NK-92 treated with Interleukin-12 subunit alpha and Interleukin-12 subunit beta, amount 100 ng/mL, for 24 hours (cell line): Measurements from ENCODE around the gene CASQ2.

Source experiments
- DNase-seq: peaks from one replicate; lab custom pipeline; 2025; lab: John Stamatoyannopoulos, UW

CASQ2 gene

DNA sequence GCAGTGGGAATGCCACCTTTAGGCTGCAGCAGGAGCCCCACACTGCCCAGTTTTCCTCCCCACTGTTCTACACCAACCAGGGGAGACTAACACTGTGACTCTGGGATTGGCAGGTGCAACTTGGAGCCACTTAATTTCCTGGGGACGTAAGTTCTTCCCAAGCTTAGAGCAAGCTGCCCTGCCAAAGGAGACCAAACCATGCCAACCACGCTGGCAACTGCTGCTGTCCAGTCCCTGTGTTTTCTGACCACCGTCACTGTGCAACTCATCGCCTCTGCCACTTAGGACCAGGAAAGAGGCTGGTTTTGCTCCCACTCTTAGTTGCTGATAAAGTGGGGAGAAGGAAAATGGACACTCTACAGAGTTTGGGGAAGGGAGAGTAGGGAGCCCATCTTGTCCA lies 76.3 kb downstream of the CASQ2 start:
- DNase-seq, result no peak

DNA sequence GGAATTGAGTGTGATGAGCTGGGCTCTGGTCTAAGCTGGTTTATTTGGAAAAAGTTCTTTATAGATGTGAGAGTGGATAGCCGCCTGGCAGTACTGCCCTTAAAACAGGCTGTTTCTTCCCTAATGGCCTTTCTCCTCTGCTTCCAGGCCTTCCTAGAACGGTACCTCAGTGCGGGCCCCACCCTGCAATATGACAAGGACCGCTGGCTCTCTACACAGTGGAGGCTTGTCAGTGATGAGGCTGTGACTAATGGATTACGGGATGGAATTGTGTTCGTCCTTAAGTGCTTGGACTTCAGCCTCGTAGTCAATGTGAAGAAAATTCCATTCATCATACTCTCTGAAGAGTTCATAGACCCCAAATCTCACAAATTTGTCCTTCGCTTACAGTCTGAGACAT lies 77.5 kb downstream of the CASQ2 start:
- DNase-seq, result no peak

DNA sequence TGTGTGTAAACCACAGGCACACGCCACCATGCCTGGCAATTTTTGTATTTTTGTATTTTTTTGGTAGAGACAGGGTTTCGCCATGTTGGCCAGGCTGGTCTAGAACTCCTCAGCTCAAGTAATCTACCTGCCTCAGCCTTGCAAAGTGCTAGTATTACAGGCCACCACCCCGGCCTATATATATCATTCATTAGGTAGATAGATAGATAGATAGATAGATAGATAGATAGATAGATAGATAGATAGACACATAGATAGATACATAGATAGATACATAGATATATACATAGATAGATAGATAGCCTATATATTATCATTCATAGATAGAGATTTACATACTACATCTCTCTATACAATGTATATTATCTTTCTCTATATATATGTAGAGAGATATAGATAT lies 80.8 kb downstream of the CASQ2 start:
- no peak for DNase-seq

DNA sequence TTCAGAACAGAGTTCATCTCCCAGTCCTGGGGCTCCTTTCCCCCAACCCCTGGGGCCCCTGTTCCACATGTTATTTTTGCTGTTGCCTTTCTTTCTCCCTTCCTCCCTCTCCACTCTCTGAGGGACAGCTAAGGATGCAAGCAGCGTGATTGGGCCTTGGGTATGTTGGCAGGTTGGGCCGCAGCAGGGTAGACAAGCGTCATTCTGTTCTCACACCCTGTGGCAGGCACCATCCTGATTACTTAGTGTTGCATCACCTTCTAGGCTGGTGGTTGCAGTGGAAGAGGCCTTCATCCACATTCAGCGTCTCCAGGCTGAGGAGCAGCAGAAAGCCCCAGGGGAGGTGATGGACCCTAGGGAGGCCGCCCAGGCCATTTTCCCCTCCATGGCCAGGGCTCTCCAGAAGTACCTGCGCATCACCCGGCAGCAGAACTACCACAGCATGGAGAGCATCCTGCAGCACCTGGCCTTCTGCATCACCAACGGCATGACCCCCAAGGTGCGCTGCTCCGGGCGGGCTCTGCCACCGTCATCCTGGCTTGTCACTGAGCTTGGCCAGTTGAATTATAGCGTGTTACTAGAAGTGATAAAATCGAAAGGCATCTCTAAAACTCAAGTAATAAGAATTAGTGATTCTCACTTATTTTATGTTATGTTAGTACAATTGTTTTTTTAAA lies 83.3 kb downstream of the CASQ2 start:
- DNase-seq, result no peak

DNA sequence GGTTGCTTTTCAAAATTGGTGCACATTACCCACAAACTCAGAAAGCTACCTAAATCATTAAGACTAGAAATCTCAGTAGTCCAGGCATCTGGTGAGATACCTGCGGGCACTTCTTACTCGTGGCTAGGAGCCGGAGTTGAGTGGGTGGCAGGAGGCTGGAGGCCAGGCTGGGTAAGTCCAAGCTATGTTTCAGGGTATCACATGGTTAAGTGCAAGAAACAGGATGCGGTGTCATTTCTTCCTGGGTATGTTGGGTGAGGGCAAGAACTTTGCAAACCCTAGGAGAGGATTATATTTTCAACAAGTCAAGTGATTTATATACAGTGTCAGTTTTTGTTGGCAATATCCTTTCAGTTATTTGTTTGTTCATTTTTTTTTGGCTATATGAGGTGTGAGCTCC lies 85.7 kb downstream of the CASQ2 start:
- no peak for DNase-seq

DNA sequence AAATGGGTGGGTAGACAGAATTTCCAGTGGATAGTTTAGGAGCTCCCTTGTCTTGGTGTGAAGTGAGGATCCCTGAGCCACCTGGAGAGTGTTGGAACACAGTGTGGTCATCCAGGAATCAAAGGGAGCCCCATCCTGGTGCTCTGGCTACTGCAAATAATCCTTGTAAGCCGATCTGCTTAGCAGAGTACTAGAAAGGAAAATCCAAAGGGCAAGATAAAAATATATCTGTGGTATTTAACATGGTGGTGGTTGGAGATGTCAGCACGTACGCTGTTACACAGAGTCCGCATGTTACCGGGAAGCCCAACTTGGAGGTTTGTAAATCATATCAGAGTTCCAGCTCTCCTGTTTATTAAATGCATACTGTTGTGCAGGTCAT lies 87.8 kb downstream of the CASQ2 start:
- DNase-seq, result no peak

DNA sequence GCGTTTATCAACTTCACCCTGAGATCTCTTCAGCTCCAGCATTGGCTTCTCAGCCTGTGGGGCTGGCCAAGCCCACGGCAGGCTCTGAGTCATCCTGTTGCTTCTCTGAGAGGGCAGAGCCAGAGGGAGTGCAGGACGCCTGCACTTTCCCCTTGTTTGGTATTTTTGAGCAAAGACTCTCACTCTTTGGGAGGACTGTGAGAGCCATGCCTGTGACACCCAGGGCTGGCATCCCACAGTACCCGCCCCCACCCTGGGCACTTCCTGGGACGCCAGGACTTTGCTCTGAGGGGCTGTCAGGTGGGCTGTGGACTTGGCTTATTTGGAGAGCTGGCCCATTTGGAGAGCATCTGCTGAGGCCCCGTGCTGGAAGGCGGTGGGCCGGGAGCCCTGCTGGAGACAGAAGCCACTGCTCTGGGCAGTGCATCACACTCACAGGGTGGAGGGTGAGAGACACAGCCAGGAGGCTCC lies 89.3 kb downstream of the CASQ2 start:
- DNase-seq, result no peak

DNA sequence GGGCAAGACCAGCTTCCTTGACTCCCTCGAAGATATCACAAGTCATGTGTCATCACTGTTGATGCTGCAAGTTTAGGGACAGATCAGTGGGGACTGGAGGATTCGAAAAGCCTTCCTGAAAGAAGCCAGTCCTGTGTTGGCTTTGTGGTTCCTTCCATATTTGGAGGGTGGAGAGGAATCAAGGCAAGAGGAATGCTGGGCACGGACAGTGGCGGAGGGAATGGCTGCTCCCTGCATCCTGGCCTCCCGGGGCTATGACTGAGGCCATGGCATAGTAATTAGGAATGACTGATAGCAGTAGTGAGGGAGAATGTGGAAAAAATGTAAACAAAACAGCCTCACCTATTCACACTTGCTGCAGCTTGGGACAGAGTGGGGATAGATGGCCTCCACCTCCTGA lies 90.4 kb downstream of the CASQ2 start:
- DNase-seq, result no peak

DNA sequence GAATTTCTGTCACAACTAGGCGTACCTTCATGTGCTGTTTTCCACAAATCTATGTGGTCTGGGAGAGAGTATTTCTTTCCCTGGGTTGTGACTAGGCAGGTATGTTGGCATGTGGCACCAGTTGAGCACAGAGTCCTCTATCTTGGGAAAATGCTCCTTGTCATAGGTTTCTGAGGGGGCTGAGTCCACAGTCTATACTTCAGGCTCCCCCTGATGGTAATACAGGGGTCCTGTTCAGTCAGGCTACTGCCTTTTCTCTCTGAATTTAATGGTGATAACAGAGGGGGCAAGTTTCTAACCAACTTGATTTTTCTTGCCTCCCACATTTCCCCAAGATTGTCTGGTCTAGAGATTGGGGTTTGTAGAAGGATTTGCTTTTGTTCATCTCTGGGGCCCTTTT lies 90.9 kb downstream of the CASQ2 start:
- no peak for DNase-seq

DNA sequence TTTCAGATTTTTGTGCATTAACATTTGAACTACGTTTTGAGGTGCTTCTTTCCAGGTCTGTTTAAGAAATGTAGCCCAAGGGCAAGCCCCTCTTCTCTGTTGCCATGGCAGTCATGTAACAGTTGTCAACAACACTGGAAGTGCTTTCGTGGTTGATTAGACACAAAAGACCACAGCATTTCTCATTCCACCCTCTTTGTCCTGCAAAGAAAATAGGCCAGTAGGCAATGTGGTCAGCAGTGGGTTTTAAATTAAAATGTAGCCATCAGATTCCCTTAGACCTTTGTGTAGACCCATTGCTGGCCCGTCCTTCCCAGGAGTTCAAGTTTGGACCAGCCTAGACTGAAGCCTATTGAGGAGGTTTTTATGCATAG lies 91.3 kb downstream of the CASQ2 start:
- no peak for DNase-seq

DNA sequence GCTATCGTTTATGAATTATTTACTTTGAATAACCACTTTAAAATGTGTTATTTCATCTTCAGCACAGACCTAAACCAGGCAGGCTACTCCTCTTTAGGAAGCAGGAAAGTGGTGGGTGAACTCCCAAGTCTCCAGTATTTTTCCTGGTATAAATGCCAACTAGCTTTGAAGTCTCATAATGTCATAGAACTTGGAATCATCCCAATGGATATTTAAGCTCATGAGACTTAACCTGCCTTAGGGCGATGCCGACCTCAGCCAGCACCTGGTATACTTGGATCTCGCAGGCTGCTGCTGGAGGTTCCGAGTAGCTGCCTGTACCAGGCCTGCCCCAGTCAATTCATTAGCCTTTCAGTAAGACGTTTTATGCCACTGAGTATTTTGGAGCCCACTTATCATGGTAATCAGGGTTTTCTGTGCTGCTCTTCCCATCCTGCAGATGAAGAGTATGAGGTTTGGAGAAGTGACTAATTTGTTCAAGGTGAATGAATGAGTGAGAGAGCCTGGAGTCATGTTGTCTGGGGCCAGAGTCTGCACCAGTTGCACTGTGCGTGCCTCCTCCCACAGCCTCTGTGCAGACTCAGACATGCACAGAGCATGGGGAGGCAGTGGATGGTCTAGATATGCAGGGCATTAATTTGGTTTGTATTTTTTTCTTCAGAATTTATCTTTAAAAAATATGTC lies 91.9 kb downstream of the CASQ2 start:
- no peak for DNase-seq

DNA sequence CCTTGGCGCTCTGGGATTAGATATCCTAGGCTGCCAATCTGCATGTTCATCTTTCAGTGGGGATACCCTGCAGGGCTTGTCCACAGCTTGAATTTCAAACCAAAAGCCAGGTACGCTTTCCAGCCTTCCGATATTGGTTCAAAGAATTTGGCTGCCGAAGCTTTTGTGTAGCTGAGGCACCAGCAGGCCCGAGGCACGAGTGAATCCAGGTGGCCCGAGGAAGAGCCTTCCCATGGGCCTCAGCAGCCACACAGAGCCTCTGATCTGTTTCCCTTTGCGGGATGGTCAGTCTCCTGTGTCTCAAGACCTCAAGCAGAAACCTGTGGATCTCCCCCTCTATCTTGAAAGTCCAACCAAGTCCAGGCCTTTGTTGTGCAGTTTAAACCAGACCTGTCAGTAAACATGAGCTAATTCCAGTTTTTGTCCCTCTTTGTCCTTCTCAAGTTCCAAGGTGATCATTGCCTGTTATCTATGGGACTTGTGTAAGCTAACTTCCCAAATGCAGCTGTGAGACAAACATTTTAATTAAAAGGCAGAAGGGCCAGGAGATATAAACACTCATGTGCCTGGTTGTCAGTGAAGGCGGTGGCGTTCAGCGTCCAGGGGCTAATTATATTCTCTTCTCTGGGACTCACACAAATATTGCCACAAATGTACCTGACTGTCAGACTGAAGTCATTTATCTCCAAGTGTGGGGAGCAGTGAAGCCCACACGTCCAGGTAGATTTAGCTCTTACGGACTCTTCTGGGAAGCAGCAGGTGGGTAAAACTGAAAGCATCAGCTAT lies 96.1 kb downstream of the CASQ2 start:
- DNase-seq, result no peak

DNA sequence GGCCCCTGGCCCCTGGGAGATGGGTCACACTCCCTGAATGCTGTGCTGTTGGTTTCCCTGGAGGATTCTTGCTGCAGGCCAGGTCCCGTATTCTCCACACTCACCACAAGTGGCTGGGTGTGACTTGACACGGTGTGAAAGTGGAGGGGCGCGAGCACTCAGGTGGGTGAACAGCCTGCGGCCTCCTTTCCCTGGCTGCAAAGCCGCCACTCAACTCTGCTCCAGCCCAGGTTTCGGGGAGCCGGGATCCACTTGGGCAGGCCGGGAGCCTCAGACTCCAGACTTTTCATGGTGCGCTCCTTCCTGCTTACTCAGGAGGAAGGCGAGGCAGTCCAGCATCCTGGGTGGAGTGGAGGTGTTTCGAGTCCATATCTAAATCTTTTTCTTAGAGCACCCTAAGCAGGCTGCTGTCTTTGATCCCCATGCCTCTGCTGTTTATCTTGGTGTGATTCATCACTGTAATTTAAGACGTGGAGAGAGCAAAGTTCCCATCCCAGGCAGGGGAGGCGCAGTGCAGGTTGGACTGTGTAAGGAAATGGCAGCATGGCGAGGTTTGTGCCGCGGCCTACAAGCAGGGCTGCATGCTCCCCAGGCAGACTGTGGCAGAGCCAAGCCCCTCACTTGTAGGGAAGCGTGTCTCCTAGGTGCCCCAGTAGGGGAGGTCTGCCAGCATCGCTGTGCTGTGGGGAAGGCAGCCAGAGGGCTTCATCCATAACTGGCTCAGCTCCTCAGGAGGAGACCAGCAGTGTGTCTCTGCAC lies 97.2 kb downstream of the CASQ2 start:
- DNase-seq, result no peak

DNA sequence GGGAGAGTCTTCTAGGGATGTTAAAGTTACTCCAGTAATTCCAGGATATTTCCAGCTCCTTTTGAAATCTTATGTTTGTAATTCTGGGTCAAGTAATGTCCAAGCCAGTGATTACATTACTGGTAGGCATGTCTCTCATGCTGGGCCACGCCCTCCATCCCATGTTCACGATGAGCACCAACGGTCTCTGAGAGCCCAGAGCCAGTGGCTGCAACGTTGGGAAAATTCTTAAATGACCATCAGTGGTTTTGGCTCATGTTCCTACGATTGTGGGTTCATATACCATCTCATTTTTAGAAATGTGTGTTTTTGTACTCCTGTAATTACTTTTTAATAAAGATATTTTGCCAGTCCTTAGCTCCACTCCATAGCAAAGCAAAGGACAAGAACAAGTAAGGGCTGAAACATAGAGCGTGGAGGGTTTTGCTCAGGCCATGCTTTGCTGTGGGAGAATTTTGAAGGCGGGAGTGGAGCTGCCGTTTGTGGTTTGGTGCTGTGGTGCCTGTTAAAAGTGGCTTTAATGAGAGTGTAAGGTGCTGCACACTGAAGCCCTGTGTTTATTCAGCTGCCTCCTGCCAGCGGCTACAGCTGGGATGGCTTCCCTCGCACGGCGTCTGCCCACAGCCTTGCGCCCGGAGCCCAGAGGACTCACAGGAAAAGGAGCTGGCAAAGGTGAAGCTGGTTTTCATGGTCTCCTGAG lies 97.9 kb downstream of the CASQ2 start:
- no peak for DNase-seq

DNA sequence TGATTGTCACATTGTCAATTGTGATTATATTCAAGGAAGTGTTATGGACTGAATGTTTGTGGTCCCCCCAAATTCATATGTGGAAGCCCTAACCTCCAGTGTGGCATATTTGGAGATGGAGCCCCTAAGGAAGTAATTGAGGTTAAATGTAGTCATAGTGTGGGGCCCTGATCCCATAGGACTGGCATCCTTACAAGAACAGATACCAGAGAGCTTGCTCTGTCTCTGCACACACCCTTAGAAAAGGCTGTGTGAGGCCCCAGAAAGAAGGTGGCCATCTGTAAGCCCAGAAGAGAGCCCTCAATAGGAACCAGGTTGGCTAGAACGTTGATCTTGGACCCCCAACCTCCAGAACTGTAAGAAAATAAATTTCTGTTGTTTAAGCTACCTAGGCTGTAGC lies 98.6 kb downstream of the CASQ2 start:
- DNase-seq, result no peak

DNA sequence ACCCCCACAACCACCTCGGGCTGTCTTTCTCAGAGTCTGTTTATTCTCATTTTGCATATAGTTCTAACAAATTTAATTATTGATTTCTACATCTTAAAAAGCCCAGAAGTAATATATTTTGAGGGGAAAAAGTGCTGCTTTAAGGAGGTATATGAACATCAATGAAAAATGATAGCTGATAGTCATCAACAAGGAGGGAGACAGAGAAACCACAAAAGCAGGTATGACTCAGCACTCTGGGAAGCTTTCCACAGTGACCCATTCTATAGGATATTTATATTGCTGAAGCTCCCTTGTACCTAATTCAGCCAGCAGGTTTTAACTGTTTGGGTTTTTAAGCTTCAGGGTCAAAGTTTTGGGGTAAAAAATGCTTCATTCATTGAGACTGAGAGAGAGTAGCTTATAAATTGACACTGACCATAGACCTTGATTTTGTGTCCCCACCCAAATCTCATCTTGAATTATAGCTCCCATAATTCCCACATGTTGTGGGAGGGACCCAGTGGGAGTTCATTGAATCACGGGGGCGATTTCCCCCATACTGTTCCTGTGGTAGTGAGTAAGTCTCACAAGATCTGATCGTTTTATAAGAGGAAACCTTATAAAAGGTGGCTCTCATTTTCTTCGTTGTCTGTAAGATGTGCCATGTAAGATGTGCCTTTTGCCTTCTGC lies 99.4 kb downstream of the CASQ2 start:
- DNase-seq, result no peak

DNA sequence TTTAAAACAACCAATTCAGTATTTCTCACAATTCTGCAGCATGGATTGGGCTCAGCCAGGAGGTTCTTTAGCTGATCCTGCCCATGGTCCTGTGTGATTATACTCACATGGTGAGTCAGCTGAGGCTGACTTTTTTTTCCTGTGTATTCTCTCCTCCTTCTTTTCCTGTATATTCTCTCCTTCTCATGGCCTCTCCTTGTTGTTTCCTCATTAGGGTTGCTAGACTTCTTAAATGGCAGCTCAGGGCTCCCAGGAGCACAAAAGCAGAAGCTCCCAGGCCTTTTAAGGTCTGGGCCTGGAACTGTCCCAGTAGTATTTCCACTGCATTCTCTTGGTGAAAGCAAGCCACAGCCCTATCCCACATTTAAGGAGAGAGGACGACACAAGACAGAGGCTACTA lies 99.9 kb downstream of the CASQ2 start:
- no peak for DNase-seq

DNA sequence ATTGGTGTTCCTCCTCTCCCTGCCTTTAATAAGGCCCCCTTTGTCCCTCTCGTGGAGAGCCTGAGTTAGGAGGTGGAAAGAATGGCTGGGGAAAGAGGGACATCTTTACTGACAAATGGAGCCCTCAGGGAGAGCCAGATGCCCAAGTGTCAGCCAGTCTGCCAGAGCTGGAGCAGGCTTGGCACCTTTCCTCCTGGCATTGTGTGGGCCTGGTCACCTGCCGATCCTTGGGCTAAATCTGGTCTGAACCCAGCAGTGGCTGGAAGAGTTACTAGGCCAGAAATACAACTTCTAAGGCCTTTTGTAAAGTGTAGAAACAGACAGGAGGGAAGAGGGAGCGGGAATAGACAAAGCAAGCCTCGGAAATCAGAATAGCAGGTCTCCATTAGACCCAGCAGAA lies 101.8 kb downstream of the CASQ2 start:
- DNase-seq, result no peak

DNA sequence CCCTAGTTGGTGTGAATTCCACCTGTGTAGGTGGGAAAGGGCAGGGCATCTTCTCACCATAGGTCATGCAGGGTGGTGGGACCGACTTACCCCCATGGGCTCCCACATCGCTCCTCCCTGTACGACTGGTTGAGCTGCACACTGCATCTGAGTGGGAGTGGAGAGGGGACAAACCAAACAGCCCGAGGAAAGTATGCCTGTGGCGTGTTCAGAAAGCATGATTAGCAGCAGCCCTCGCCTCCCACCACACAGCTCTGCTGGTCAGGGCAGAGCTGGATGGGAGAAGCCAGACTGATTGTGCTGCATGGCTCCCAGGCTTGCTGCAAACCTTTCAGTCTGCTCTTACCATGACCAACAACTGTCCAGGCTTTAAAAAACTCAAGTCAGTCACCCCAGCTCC lies 102.3 kb downstream of the CASQ2 start:
- DNase-seq, result no peak

DNA sequence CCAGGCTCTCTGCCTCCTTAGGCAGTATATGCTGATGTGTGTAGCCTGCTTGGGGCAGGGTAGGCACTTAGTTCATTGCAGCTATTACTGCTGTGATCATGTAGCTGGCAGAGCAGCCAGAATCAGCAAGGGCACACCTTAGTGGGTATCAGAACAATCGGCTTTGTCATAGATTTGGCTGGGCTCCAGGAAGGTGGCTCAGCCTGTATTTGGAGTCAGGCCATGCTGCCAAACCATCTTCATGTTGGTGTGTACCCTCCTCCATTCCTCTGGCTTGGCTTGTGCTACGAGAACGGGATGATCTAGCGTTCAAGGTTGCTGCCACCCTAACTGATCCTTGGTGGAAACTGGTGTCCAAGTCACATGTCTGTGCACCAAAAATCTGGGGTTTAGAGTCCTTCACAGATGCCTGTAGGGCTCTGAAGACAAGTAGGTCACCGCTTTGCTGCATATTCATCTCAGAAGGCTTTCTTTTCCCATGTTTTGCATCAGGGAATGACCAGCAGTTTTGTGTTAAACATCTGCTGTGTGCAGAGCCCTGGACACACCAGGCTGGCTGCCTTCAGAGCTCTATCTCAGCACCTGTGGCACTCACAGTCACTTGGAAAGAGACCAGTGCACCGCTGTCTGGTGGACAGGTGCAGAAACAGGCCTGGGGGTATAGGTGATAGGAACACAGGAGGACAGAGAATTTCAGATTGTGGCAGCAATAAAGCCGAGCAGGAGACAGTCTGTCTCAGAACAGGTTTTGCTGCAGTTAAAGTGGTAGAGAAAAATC lies 103.0 kb downstream of the CASQ2 start:
- no peak for DNase-seq

DNA sequence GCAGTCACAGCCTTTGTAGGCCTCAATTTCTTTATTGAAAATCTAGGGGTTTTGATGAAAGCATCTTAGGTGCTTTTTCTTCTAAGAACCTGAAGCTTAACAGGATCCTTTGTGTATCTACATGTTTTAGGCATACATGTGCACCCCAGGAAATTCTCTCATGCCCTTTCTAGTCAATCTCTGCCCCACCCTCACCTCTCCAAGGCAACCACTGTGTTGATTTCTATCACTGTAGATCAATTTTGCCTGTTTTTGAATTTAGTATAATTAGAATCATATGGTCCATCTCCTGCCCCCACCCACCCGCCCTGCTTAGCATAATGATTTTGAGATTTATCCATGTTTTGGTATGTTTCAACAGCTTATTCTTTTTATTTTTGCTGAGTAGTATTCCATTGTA lies 107.4 kb downstream of the CASQ2 start:
- DNase-seq, result no peak
